Erythroblast (primary cell): Measurements from ENCODE around the gene DOCK1.

Experiments
- GATA1 ChIP-seq: IDR thresholded peaks from 2 replicates; pipeline ENCODE4 v1.6.1; 2011; ENCODE audit warnings: low read depth, mild to moderate bottlenecking, control low read depth, low read length, moderate library complexity
- POLR2A ChIP-seq: IDR thresholded peaks from 2 replicates; pipeline ENCODE4 v1.6.1; 2011; ENCODE audit warnings: mild to moderate bottlenecking, low read length

GRCh38 chr10:127349737-127350136, 444.5 kb downstream of the DOCK1 start:
- TF ChIP-seq POLR2A, result no peak
- no peak for TF ChIP-seq GATA1
